ENCODE data around the gene METTL22.
"Not testable (repeated sequence)": the region's sequence is repeated elsewhere in the genome, so short reads cannot be mapped to it uniquely, and the experiment has no call there.

DNA sequence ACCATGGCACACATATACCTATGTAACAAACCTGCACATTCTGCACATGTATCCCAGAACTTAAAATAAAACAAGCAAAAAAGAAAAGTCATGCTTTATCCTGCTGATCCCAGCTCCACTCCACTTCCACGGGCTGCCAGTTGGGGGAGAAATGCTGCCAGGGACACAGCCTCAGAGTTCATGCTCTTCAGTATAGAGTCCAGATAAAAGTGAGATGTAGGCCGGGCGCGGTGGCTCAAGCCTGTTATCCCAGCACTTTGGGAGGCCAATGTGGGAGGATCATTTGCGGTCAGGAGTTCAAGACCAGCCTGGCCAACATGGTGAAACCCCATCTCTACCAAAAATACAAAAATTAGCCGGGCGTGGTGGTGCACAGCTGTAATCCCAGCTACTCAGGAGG, 30.5 kb downstream of the METTL22 start:
- TF ChIP-seq, protein P1, sequence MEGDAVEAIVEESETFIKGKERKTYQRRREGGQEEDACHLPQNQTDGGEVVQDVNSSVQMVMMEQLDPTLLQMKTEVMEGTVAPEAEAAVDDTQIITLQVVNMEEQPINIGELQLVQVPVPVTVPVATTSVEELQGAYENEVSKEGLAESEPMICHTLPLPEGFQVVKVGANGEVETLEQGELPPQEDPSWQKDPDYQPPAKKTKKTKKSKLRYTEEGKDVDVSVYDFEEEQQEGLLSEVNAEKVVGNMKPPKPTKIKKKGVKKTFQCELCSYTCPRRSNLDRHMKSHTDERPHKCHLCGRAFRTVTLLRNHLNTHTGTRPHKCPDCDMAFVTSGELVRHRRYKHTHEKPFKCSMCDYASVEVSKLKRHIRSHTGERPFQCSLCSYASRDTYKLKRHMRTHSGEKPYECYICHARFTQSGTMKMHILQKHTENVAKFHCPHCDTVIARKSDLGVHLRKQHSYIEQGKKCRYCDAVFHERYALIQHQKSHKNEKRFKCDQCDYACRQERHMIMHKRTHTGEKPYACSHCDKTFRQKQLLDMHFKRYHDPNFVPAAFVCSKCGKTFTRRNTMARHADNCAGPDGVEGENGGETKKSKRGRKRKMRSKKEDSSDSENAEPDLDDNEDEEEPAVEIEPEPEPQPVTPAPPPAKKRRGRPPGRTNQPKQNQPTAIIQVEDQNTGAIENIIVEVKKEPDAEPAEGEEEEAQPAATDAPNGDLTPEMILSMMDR (IDR thresholded peaks at IDR 0.05): peak; percentile 32; the same call in 1 of the 2 replicates
- TF ChIP-seq ZFX (IDR thresholded peaks at IDR 0.05; ENCODE audit: borderline replicate concordance): not testable (repeated sequence)

Data from 22Rv1 (cell line).